ENCODE data around the gene NPHS2.
A peak's percentile ranks its signal among the peaks of the same experiment; 100 is the strongest.
"Not testable (repeated sequence)": the region's sequence is repeated elsewhere in the genome, so short reads cannot be mapped to it uniquely, and the experiment has no call there.

Gene NPHS2

GRCh38 chr1:179558078-179558477 lies 17.7 kb downstream of the NPHS2 start:
- H3K27me3 Mint-ChIP-seq: no peaks in the 10 kb centered on the region
- ATAC-seq: no peak
- no peak overlapping the region for H3K4me3 Mint-ChIP-seq
- H3K36me3 Mint-ChIP-seq: no peaks in the 10 kb centered on the region
- H3K4me1 Mint-ChIP-seq: no peaks in the 10 kb centered on the region
- H3K27ac Mint-ChIP-seq: no peak overlapping the region
- H3K9me3 Mint-ChIP-seq: no peaks in the 10 kb centered on the region

- Mint-ChIP-seq H3K9me3 (no peaks in the 10 kb centered on the region), H3K27me3 (no peaks in the 10 kb centered on the region), H3K36me3 (no peaks in the 10 kb centered on the region), H3K4me1 (no peaks in the 10 kb centered on the region), H3K4me3 (no peak overlapping the region), H3K27ac (no peak overlapping the region)
- no peak for ATAC-seq
Measured at GRCh38 chr1:179554427-179554826, 21.3 kb downstream of the NPHS2 start.

GRCh38 chr1:179550746-179551682 lies 24.7 kb downstream of the NPHS2 start:
- no peaks in the 10 kb centered on the region for H3K27me3 Mint-ChIP-seq
- no peak overlapping the region for H3K4me3 Mint-ChIP-seq
- ATAC-seq: peak; percentile 67
- no peaks in the 10 kb centered on the region for H3K36me3 Mint-ChIP-seq
- H3K4me1 Mint-ChIP-seq: no peaks in the 10 kb centered on the region
- H3K27ac Mint-ChIP-seq: peak overlapping the region; percentile 0
- H3K9me3 Mint-ChIP-seq: no peaks in the 10 kb centered on the region

- no peaks in the 10 kb centered on the region for H3K4me1 Mint-ChIP-seq
- H3K4me3 Mint-ChIP-seq: no peak overlapping the region
- no peaks in the 10 kb centered on the region for H3K9me3 Mint-ChIP-seq
- ATAC-seq: no peak
- no peak overlapping the region for H3K27ac Mint-ChIP-seq
- H3K27me3 Mint-ChIP-seq: no peaks in the 10 kb centered on the region
- H3K36me3 Mint-ChIP-seq: no peaks in the 10 kb centered on the region
Measured at GRCh38 chr1:179549368-179549700, 26.4 kb downstream of the NPHS2 start.

GRCh38 chr1:179548666-179549367 lies 26.9 kb downstream of the NPHS2 start:
- no peaks in the 10 kb centered on the region for H3K27me3 Mint-ChIP-seq
- no peaks in the 10 kb centered on the region for H3K9me3 Mint-ChIP-seq
- H3K36me3 Mint-ChIP-seq: no peaks in the 10 kb centered on the region
- no peaks in the 10 kb centered on the region for H3K4me1 Mint-ChIP-seq
- no peak overlapping the region for H3K4me3 Mint-ChIP-seq
- no peak for ATAC-seq
- no peak overlapping the region for H3K27ac Mint-ChIP-seq

- Mint-ChIP-seq H3K27ac (no peak overlapping the region), H3K4me1 (no peaks in the 10 kb centered on the region), H3K27me3 (peaks cover 12% of the 10 kb centered on the region), H3K9me3 (no peaks in the 10 kb centered on the region), H3K4me3 (no peak overlapping the region), H3K36me3 (no peaks in the 10 kb centered on the region)
- no peak for ATAC-seq
Measured at GRCh38 chr1:179547021-179547535, 28.7 kb downstream of the NPHS2 start.

GRCh38 chr1:179545321-179545720 lies 30.4 kb downstream of the NPHS2 start:
- no peak for ATAC-seq

GRCh38 chr1:179541774-179542173 lies 34.0 kb downstream of the NPHS2 start:
- Mint-ChIP-seq H3K9me3 (peaks cover 4% of the 10 kb centered on the region), H3K36me3 (peaks cover 4% of the 10 kb centered on the region), H3K4me1 (no peaks in the 10 kb centered on the region), H3K4me3 (no peak overlapping the region), H3K27ac (no peak overlapping the region), H3K27me3 (peaks cover 21% of the 10 kb centered on the region)
- no peak for ATAC-seq

More at GRCh38 chr1:179545321-179545720, 30.4 kb downstream of the NPHS2 start:
- Mint-ChIP-seq H3K4me1 (no peaks in the 10 kb centered on the region), H3K27ac (no peak overlapping the region), H3K27me3 (peaks cover 12% of the 10 kb centered on the region), H3K4me3 (no peak overlapping the region), H3K9me3 (no peaks in the 10 kb centered on the region), H3K36me3 (no peaks in the 10 kb centered on the region)

GRCh38 chr1:179530352-179530751 lies 45.4 kb downstream of the NPHS2 start:
- H3K4me1 Mint-ChIP-seq: no peaks in the 10 kb centered on the region
- no peak overlapping the region for H3K4me3 Mint-ChIP-seq
- H3K27ac Mint-ChIP-seq: no peak overlapping the region
- H3K9me3 Mint-ChIP-seq: no peaks in the 10 kb centered on the region
- H3K36me3 Mint-ChIP-seq: no peaks in the 10 kb centered on the region
- ATAC-seq: no peak
- H3K27me3 Mint-ChIP-seq: peaks cover 21% of the 10 kb centered on the region

GRCh38 chr1:179529482-179530195 lies 46.1 kb downstream of the NPHS2 start:
- ATAC-seq: no peak
- Mint-ChIP-seq H3K36me3 (no peaks in the 10 kb centered on the region), H3K27ac (no peak overlapping the region), H3K9me3 (no peaks in the 10 kb centered on the region), H3K27me3 (peaks cover 28% of the 10 kb centered on the region), H3K4me1 (no peaks in the 10 kb centered on the region), H3K4me3 (no peak overlapping the region)

GRCh38 chr1:179518544-179518943 lies 57.2 kb downstream of the NPHS2 start:
- H3K27ac Mint-ChIP-seq: not testable (repeated sequence)

GRCh38 chr1:179516976-179517705 lies 58.6 kb downstream of the NPHS2 start:
- Mint-ChIP-seq H3K27ac (no peak overlapping the region), H3K27me3 (peaks cover 7% of the 10 kb centered on the region), H3K36me3 (peaks cover 6% of the 10 kb centered on the region), H3K4me1 (no peaks in the 10 kb centered on the region), H3K4me3 (no peak overlapping the region), H3K9me3 (peaks cover 10% of the 10 kb centered on the region)
- ATAC-seq: no peak

More at GRCh38 chr1:179518544-179518943, 57.2 kb downstream of the NPHS2 start:
- H3K9me3 Mint-ChIP-seq: peaks cover 10% of the 10 kb centered on the region
- not testable (repeated sequence) for ATAC-seq, H3K4me3 Mint-ChIP-seq, H3K36me3 Mint-ChIP-seq, H3K4me1 Mint-ChIP-seq, H3K27me3 Mint-ChIP-seq

- peaks cover 6% of the 10 kb centered on the region for H3K36me3 Mint-ChIP-seq
- peak; percentile 95 for ATAC-seq
- peak overlapping the region; percentile 33 for H3K27ac Mint-ChIP-seq
- H3K27me3 Mint-ChIP-seq: no peaks in the 10 kb centered on the region
- peaks cover 3% of the 10 kb centered on the region for H3K9me3 Mint-ChIP-seq
- H3K4me3 Mint-ChIP-seq: peak overlapping the region; percentile 0
- peaks cover 13% of the 10 kb centered on the region for H3K4me1 Mint-ChIP-seq
Measured at GRCh38 chr1:179510038-179510437, 65.7 kb downstream of the NPHS2 start.

- H3K36me3 Mint-ChIP-seq: peaks cover 6% of the 10 kb centered on the region
- peak overlapping the region; percentile 33 for H3K27ac Mint-ChIP-seq
- no peak overlapping the region for H3K4me3 Mint-ChIP-seq
- no peak for ATAC-seq
- H3K9me3 Mint-ChIP-seq: peaks cover 3% of the 10 kb centered on the region
- no peaks in the 10 kb centered on the region for H3K27me3 Mint-ChIP-seq
- H3K4me1 Mint-ChIP-seq: peaks cover 13% of the 10 kb centered on the region
Measured at GRCh38 chr1:179509384-179509783, 66.4 kb downstream of the NPHS2 start.
